Neuronal stem cell (in vitro differentiated cells): Measurements from ENCODE around the gene HAPLN3.
"Not testable (repeated sequence)": the region's sequence is repeated elsewhere in the genome, so short reads cannot be mapped to it uniquely, and the experiment has no call there.

Source experiments
- DNase-seq: peaks from one replicate; pipeline ENCODE4 v3.0.0-alpha.2; 2013; ENCODE audit warnings: low spot score
- H2AFZ ChIP-seq: one replicate; pipeline ENCODE4 v1.6.1; 2013; ENCODE audit warnings: mild to moderate bottlenecking, low read length, inconsistent platforms
- H2AK5ac ChIP-seq: 2 replicates; pipeline ENCODE4 v1.6.1; 2013; ENCODE audit warnings: low read depth, mild to moderate bottlenecking, inconsistent platforms, low read length, moderate library complexity, mixed read lengths
- H2BK120ac ChIP-seq: 2 replicates; pipeline ENCODE4 v1.6.1; 2013; ENCODE audit warnings: low read depth, mild to moderate bottlenecking, inconsistent platforms, low read length, moderate library complexity, mixed read lengths
- H2BK12ac ChIP-seq: one replicate; pipeline ENCODE4 v1.6.1; 2013; ENCODE audit warnings: low read length, inconsistent platforms
- H2BK15ac ChIP-seq: 2 replicates; pipeline ENCODE4 v1.6.1; 2013; ENCODE audit warnings: mild to moderate bottlenecking, low read length, inconsistent platforms, mixed read lengths
- H2BK5ac ChIP-seq: one replicate; pipeline ENCODE4 v1.6.1; 2013; ENCODE audit warnings: inconsistent platforms, mild to moderate bottlenecking, low read length, moderate library complexity
- H3K14ac ChIP-seq: one replicate; pipeline ENCODE4 v1.6.1; 2013; ENCODE audit warnings: low read length, inconsistent platforms
- H3K18ac ChIP-seq: 2 replicates; pipeline ENCODE4 v1.6.1; 2013; ENCODE audit warnings: low read length, inconsistent platforms
- H3K23ac ChIP-seq: 2 replicates; pipeline ENCODE4 v1.6.1; 2013; ENCODE audit warnings: low read depth, mild to moderate bottlenecking, mixed read lengths, low read length, inconsistent platforms; ENCODE audit not compliant: poor library complexity
- H3K27ac ChIP-seq: replicated peaks from 3 replicates; pipeline ENCODE4 v1.5.1; 2013; ENCODE audit warnings: low read length, inconsistent platforms
- H3K27me3 ChIP-seq, 3 experiments: 2 replicates each; pipeline ENCODE4 v1.6.1; 2013; ENCODE audit warnings: low read length in 3 of 3, mild to moderate bottlenecking in 2 of 3, inconsistent platforms in 1 of 3, low read depth in 1 of 3, mixed read lengths in 1 of 3, moderate library complexity in 1 of 3; ENCODE audit not compliant: control insufficient read depth in 3 of 3, insufficient read depth in 3 of 3
- H3K36me3 ChIP-seq, 2 donors: replicated peaks in 1 of 2; 2 replicates each; pipeline ENCODE4 v1.6.1; 2013; ENCODE audit warnings: low read length in 2 of 2; ENCODE audit not compliant: control insufficient read depth in 2 of 2, insufficient read depth in 2 of 2
- H3K4ac ChIP-seq: 2 replicates; pipeline ENCODE4 v1.6.1; 2013; ENCODE audit warnings: inconsistent platforms, mild to moderate bottlenecking, low read length, moderate library complexity
- H3K4me1 ChIP-seq, 2 donors: 1 replicate in 1 of 2; 2 replicates in 1 of 2; pipeline ENCODE4 v1.6.1; 2013; ENCODE audit warnings: low read length in 2 of 2, low read depth in 1 of 2; ENCODE audit not compliant: control insufficient read depth in 2 of 2, insufficient read depth in 1 of 2
- H3K4me2 ChIP-seq: one replicate; pipeline ENCODE4 v1.6.1; 2013; ENCODE audit warnings: mild to moderate bottlenecking, low read length, inconsistent platforms; ENCODE audit not compliant: insufficient read depth, poor library complexity, severe bottlenecking
- H3K4me3 ChIP-seq, 2 donors: 2 replicates each; pipeline ENCODE4 v1.5.1; 2013; ENCODE audit warnings: low read length in 2 of 2, mild to moderate bottlenecking in 2 of 2, inconsistent platforms in 1 of 2, moderate library complexity in 1 of 2
- H3K79me1 ChIP-seq: one replicate; pipeline ENCODE4 v1.6.1; 2013; ENCODE audit warnings: low read depth, mild to moderate bottlenecking, inconsistent platforms, low read length, moderate library complexity
- H3K9ac ChIP-seq: one replicate; pipeline ENCODE4 v1.6.1; 2013; ENCODE audit warnings: mild to moderate bottlenecking, low read depth, low read length, inconsistent platforms; ENCODE audit not compliant: poor library complexity
- H3K9me3 ChIP-seq, 2 donors: replicated peaks in 1 of 2; 2 replicates each; pipeline versions ENCODE3 to v1.6.1; 2013; ENCODE audit warnings: low read length in 2 of 2, mild to moderate bottlenecking in 2 of 2, inconsistent platforms in 1 of 2, low read depth in 1 of 2, mixed read lengths in 1 of 2, moderate library complexity in 1 of 2; ENCODE audit not compliant: control insufficient read depth in 2 of 2, insufficient read depth in 1 of 2
- H4K8ac ChIP-seq: one replicate; pipeline ENCODE4 v1.6.1; 2013; ENCODE audit warnings: low read depth, mild to moderate bottlenecking, inconsistent platforms, low read length, moderate library complexity
- H4K91ac ChIP-seq: one replicate; pipeline ENCODE4 v1.6.1; 2013; ENCODE audit warnings: low read length, low read depth, mild to moderate bottlenecking, inconsistent platforms; ENCODE audit not compliant: poor library complexity
- WGBS, 2 donors: extraction: QIAGEN DNeasy Blood & Tissue Kit; methylation state at CpG; one replicate each; pipeline ENCODE4 v1.1.7; 2013; ENCODE audit warnings: missing lambda C conversion rate in 2 of 2, mixed read lengths in 1 of 2; ENCODE audit not compliant: insufficient read length in 2 of 2, insufficient replicate concordance in 1 of 2; ENCODE audit errors: extremely low coverage in 2 of 2; 5-methylcytosine and 5-hydroxymethylcytosine counted together

The HAPLN3 gene

GRCh38 chr15:88938802-88939485, 43.6 kb upstream of the HAPLN3 start:
- Histone ChIP-seq H2BK5ac (no peak overlapping the region), H2AFZ (no peak overlapping the region), H3K4me3 (no peak overlapping the region), H3K4ac (no peak overlapping the region), H3K27me3 (no peaks in the 10 kb centered on the region), H3K4me2 (no peak overlapping the region), H3K9me3 (peaks cover 0 to 1% of the 10 kb centered on the region in 2 donors), H2AK5ac (no peak overlapping the region), H3K14ac (no peak overlapping the region), H2BK120ac (no peak overlapping the region), H3K27ac (no peak overlapping the region), H3K18ac (no peak overlapping the region), H3K23ac (no peak overlapping the region), H3K79me1 (no peaks in the 10 kb centered on the region), H3K4me1 (no peaks in the 10 kb centered on the region), H2BK12ac (no peak overlapping the region), H2BK15ac (no peak overlapping the region), H3K36me3 (no peaks in the 10 kb centered on the region), H3K9ac (no peak overlapping the region), H4K91ac (no peak overlapping the region), H4K8ac (no peak overlapping the region)
- WGBS, 2 donors = no CpG with 5 or more reads among the region's 15 CpGs
- no peak for DNase-seq

- not testable (repeated sequence) for H3K4me1 ChIP-seq, H3K9me3 ChIP-seq
- no CpG with 5 or more reads among the region's 4 CpGs for WGBS, 2 donors
Observed at GRCh38 chr15:88934449-88934848, 39.1 kb upstream of the HAPLN3 start.

GRCh38 chr15:88932875-88933330, 37.6 kb upstream of the HAPLN3 start:
- Histone ChIP-seq H3K4me3 (no peak overlapping the region), H2BK120ac (no peak overlapping the region), H4K8ac (no peak overlapping the region), H3K27me3 (no peaks in the 10 kb centered on the region), H3K4me2 (no peak overlapping the region), H4K91ac (no peak overlapping the region), H2BK15ac (no peak overlapping the region), H3K9ac (no peak overlapping the region), H3K9me3 (peaks cover 3% of the 10 kb centered on the region in 2 donors), H3K18ac (no peak overlapping the region), H2BK12ac (no peak overlapping the region), H3K27ac (no peak overlapping the region), H3K79me1 (no peaks in the 10 kb centered on the region), H2BK5ac (no peak overlapping the region), H3K4ac (no peak overlapping the region), H3K36me3 (no peaks in the 10 kb centered on the region), H2AFZ (no peak overlapping the region), H2AK5ac (no peak overlapping the region), H3K23ac (no peak overlapping the region), H3K14ac (no peak overlapping the region), H3K4me1 (no peaks in the 10 kb centered on the region)
- no CpG with 5 or more reads among the region's 1 CpG for WGBS, 2 donors
- DNase-seq = no peak

More at GRCh38 chr15:88934449-88934848, 39.1 kb upstream of the HAPLN3 start:
- not testable (repeated sequence) for H2BK15ac ChIP-seq, H3K79me1 ChIP-seq, DNase-seq, H2AK5ac ChIP-seq, H4K91ac ChIP-seq, H3K36me3 ChIP-seq, H3K14ac ChIP-seq, H3K18ac ChIP-seq, H3K23ac ChIP-seq, H2BK5ac ChIP-seq, H2BK12ac ChIP-seq, H3K27me3 ChIP-seq, H3K4me3 ChIP-seq, H2BK120ac ChIP-seq, H3K9ac ChIP-seq, H3K27ac ChIP-seq, H2AFZ ChIP-seq, H3K4me2 ChIP-seq, H4K8ac ChIP-seq, H3K4ac ChIP-seq

- no peak overlapping the region for H3K14ac ChIP-seq
- no peaks in the 10 kb centered on the region for H3K36me3 ChIP-seq
- no peak overlapping the region for H3K4me2 ChIP-seq
- no peak overlapping the region for H3K18ac ChIP-seq
- H3K4ac ChIP-seq = no peak overlapping the region
- H3K79me1 ChIP-seq = no peaks in the 10 kb centered on the region
- no peak overlapping the region for H3K23ac ChIP-seq
- whole genome bisulfite sequencing, 2 donors = no CpG with 5 or more reads among the region's 4 CpGs
- H2BK12ac ChIP-seq = no peak overlapping the region
- no peak overlapping the region for H4K8ac ChIP-seq
- no peak for DNase-seq
- no peaks in the 10 kb centered on the region for H3K27me3 ChIP-seq
- H3K4me1 ChIP-seq = no peaks in the 10 kb centered on the region
- no peak overlapping the region for H2BK120ac ChIP-seq
- H3K9ac ChIP-seq = no peak overlapping the region
- no peak overlapping the region for H2BK5ac ChIP-seq
- peaks cover 3% of the 10 kb centered on the region in 2 donors for H3K9me3 ChIP-seq
- no peak overlapping the region for H3K4me3 ChIP-seq
- no peak overlapping the region for H2BK15ac ChIP-seq
- H4K91ac ChIP-seq = no peak overlapping the region
- H3K27ac ChIP-seq = no peak overlapping the region
- H2AK5ac ChIP-seq = no peak overlapping the region
- H2AFZ ChIP-seq = no peak overlapping the region
Observed at GRCh38 chr15:88932271-88932874, 37.0 kb upstream of the HAPLN3 start.
